GM10248 (cell line): ENCODE measurements around the gene KCMF1.

Experiments
- CTCF ChIA-PET: fragments of 300-600 bp; sonication (Branson Sonifier 250); formaldehyde crosslinking; extraction: SDS; loops from one replicate; lab custom pipeline; 2021; ENCODE audit warnings: antibody characterized with exemption; lab: Yijun Ruan, JAX
- POLR2A ChIA-PET: fragments of 350-650 bp; sonication (Branson Sonifier 250); formaldehyde crosslinking; extraction: SDS; loops from one replicate; lab custom pipeline; 2020; ENCODE audit warnings: antibody characterized with exemption; lab: Yijun Ruan, JAX
- DNase-seq: peaks from one replicate; pipeline ENCODE4 v3.0.0; 2012; ENCODE audit errors: extremely low spot score
- CTCF ChIP-seq: IDR thresholded peaks from 2 replicates; pipeline ENCODE4 v1.5.1; 2012; ENCODE audit warnings: mild to moderate bottlenecking, low read depth; ENCODE audit errors: extremely low read depth, missing control alignments, control extremely low read depth

Gene KCMF1

DNA sequence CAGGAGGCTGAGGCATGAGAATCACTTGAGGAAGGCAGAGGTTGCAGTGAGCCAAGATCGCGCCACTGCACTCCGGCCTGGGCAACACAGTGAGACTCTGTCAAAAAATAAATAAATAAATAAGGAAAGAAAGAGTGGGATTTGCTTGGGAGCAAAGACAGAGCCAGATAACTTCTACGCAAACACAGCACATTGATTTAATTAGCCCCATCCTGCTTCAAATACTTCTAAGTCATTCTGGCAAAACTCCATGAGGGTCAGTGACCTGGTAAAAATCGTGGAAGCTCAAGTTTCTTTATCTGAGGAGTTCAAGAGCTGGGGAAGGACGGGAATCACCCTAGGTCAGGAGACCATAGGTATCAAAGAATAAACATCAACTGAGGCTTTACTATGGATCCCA, 91.6 kb downstream of the KCMF1 start:
- CTCF ChIA-PET = interaction anchor here (0.9 to 1.4 kb wide), 2 partner anchors 137 to 237 kb away, joined by 3 to 5 read pairs; no protein-coding TSS in a partner anchor
- DNase-seq = no peak
- POLR2A ChIA-PET = no interaction called here
- no peak for TF ChIP-seq CTCF

GRCh38 chr2:85063981-85064599, 93.1 kb downstream of the KCMF1 start:
- CTCF ChIA-PET = interaction anchor here (4.4 kb wide), 1 partner anchor 235 kb away, joined by 29 read pairs; no protein-coding TSS in a partner anchor
- TF ChIP-seq CTCF = no peak
- DNase-seq = no peak
- POLR2A ChIA-PET = no interaction called here

DNA sequence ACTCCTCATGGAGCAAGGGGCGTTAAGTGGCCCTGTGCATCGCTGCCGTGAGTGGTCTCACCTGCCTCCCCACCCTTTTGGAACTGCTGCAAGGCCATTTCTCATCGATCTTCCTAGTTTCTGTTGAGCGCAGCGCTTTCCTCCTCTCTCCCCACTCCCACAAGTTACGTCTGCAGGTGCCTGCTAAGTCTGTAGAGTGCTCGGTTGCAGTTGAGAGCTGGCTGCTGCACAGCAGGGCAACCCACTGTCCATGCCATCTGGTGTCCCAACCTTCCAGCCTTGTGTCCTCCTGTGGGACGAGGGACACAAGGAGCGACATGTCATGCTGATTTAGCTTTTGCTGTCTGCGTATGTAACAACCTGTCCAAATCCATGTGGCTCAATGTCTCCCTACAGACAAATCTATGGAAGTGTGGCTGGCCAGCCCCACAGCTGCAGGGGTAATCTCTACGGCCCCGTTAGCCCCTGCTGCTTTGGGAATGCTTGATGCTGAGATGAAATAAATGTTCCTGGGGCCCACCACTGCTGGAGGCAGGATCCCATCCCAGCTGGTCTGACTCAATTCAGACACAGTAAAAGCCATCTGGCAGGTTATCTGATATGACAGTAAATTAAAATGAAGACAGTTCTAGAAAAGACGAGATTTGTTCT, 94.1 kb downstream of the KCMF1 start:
- POLR2A ChIA-PET = no interaction called here
- CTCF ChIA-PET = interaction anchor here (1.2 to 4.4 kb wide), 3 partner anchors 47 to 234 kb away, joined by 3 to 29 read pairs (median 7); no protein-coding TSS in a partner anchor

DNA sequence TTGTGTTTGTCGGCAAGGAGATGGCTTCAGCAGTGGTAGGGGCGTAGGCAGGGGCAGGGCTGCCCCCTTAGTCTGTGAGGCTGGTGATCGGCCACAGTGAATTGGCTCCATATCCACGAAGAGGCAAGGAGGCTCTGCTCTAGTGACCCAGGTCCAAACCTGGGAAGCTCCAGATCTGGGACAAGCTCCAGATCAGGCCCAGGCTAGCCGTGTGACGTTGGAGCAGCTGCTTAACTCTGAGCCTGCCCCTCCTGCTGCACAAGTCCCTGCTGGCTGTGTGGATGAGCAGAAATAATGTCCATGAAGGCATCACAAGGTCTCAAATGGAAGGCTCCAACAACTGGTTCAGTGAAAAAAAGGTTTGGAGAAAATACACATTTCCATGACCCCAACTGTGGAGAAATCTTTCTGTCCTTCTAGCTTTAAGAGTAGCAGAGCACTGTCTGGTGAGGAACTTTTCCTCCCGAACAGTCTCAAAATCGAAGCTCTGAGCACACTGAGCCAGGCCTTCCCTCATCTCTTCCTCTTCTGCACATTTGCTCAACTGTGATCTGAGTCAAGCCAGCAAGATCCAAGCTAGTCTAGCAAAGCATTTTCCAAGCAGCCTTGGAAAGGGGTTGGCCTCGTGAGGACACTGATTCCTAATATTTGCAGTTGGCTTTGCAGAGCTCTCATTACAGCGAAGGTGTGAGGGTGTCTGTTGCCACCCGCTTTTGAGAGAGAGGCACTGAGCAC, 95.2 kb downstream of the KCMF1 start:
- no peak for DNase-seq
- POLR2A ChIA-PET = no interaction called here

More for the DNA sequence above, 94.1 kb downstream of the KCMF1 start:
- no peak for DNase-seq
- no peak for TF ChIP-seq CTCF

GRCh38 chr2:85066874-85067351, 96.0 kb downstream of the KCMF1 start:
- CTCF ChIA-PET = interaction anchor here (0.9 to 4.4 kb wide), 15 partner anchors 9 to 261 kb away, joined by 3 to 29 read pairs (median 4); no protein-coding TSS in a partner anchor
- TF ChIP-seq CTCF = peak; percentile 44
- DNase-seq = peak; percentile 62
- POLR2A ChIA-PET = no interaction called here

More for the DNA sequence above, 95.2 kb downstream of the KCMF1 start:
- TF ChIP-seq CTCF = no peak
- CTCF ChIA-PET = interaction anchor here (0.9 to 4.4 kb wide), 14 partner anchors 12 to 260 kb away, joined by 3 to 29 read pairs (median 5); no protein-coding TSS in a partner anchor

- TF ChIP-seq CTCF = no peak
- POLR2A ChIA-PET = no interaction called here
- CTCF ChIA-PET = no interaction called here
These were observed 100.1 kb downstream of the KCMF1 start for GRCh38 chr2:85071096-85071495.

More at GRCh38 chr2:85071096-85071495, 100.1 kb downstream of the KCMF1 start:
- no peak for DNase-seq
